ENCODE measurements around the gene VENTX.

Gene VENTX

DNA sequence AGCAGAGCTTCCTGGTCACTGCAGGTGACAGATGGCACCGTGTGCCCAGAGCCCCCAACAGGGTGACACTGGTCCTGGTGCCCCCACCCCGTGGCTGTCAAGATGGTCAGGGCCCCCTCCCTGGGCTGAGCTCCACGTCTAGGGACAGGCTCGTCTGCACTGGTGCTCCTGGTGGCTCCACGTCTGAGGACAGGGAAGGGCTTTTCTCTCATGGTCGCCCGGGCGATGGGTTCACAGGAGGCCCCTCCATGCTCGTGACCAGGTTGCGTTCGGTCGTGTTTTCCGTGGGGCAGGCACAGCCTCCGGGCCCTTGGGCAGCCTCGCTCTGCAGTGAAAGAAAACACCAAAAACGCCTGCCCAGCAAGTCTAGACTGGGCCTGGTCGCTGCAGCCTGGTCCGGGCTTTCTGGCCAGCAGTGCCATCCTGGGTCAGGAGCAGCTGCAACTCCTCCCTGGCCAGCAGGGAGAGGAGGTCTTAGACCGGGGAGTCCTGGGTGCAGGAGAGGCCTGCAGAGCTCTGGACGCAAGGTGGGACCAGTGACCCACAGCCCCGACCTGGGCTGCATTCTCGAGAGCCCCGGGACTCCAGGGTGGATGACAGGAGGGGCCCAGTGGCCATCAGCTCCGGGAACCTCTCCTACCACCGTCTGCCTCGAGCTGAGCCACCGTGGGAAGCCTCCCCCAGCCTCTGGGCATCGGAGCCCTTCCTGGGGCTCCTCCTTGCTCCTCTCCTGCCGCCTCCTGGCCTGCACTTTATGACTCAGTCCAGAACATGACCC is 35.5 kb upstream of the VENTX start:
- H3K9me3 ChIP-seq (ENCODE audit: control insufficient read depth, low read length), result no peaks in the 10 kb centered on the region
- 89% methylated on average over 29 of the region's 29 CpGs for WGBS, 2 experiments
- H3K4me1 ChIP-seq (ENCODE audit: control insufficient read depth, insufficient read depth, low read length), result peaks cover 11% of the 10 kb centered on the region
- no peaks in the 10 kb centered on the region for H3K36me3 ChIP-seq (ENCODE audit: control insufficient read depth, insufficient read depth, low read length)
- no peaks in the 10 kb centered on the region for H3K27me3 ChIP-seq (ENCODE audit: control insufficient read depth, insufficient read depth, low read length, poor library complexity, severe bottlenecking)
- H3K4me3 ChIP-seq (ENCODE audit: insufficient read depth, low read depth, low read length), result no peak overlapping the region
- H3K27ac ChIP-seq (ENCODE audit: insufficient read depth, low read depth, low read length, poor library complexity, severe bottlenecking), result no peak overlapping the region

DNA sequence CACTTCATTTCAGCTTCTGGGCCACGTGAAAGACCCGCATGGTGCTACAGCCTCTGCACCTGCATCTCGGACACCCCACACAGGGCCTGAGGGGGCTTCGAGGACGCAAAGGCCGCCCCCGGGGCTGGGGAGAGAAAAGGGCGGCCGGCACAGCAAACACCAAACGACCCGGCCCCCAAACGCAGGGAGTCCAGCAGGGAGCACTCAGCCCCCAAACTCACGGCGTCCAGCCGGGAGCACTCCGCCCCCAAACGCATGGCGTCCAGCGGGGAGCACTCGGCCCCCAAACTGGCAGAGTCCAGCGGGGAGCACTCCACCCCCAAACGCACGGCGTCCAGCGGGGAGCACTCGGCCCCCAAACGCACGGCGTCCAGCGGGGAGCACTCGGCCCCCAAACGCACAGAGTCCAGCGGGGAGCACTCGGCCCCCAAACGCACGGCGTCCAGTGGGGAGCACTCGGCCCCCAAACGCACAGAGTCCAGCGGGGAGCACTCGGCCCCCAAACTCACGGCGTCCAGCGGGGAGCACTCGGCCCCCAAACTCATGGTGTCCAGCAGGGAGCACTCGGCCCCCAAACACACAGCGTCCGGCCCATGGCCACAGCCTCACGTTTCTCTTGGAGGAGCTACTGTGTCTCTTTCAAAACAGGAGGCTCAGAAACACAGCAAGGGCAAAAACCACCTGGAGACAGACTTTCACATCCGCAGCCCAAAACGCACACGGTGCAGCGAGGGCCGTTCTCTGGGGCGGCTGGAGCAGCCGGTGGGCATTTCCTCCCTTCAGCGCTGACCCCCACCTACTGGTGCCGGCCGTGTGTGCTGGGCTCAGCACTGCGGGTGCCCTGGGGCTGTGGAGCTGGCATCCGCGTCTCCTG is 34.6 kb upstream of the VENTX start:
- Histone ChIP-seq H3K9me3 (ENCODE audit: control insufficient read depth, low read length) (no peaks in the 10 kb centered on the region), H3K27ac (ENCODE audit: insufficient read depth, low read depth, low read length, poor library complexity, severe bottlenecking) (no peak overlapping the region), H3K4me1 (ENCODE audit: control insufficient read depth, insufficient read depth, low read length) (peaks cover 11% of the 10 kb centered on the region), H3K36me3 (ENCODE audit: control insufficient read depth, insufficient read depth, low read length) (no peaks in the 10 kb centered on the region), H3K4me3 (ENCODE audit: insufficient read depth, low read depth, low read length) (no peak overlapping the region), H3K27me3 (ENCODE audit: control insufficient read depth, insufficient read depth, low read length, poor library complexity, severe bottlenecking) (no peaks in the 10 kb centered on the region)
- 92 to 93% methylated on average over 61 to 62 of the region's 62 CpGs for WGBS, 2 experiments

DNA sequence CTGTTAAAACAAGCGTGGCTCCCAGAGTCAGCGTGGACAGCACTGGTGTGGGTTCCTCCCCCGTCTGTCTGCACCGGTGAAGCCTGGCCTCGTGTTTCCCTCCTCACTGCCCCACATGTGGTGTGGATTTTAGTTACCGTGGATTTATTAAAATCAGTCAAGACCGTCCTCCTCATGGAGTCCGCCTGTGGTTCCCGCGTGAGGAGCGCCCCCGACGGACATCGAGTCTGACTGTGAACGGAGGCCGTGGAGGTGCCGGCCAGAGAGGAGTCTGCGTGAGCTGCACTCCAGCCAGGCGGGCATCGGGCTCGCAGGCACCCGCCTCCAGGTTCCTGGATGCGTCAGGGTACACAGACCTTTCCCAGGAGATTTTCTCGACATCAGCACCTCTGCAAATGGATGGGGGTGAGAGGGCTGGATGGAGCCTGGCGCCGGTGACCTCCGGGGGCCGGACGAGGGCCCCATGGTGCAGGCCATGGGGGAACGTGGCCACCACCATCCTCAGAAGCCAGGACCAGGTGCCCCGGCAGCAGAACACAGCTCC is 33.9 kb upstream of the VENTX start:
- Histone ChIP-seq H3K27me3 (ENCODE audit: control insufficient read depth, insufficient read depth, low read length, poor library complexity, severe bottlenecking) (no peaks in the 10 kb centered on the region), H3K4me1 (ENCODE audit: control insufficient read depth, insufficient read depth, low read length) (peaks cover 11% of the 10 kb centered on the region), H3K36me3 (ENCODE audit: control insufficient read depth, insufficient read depth, low read length) (no peaks in the 10 kb centered on the region), H3K4me3 (ENCODE audit: insufficient read depth, low read depth, low read length) (no peak overlapping the region), H3K9me3 (ENCODE audit: control insufficient read depth, low read length) (no peaks in the 10 kb centered on the region), H3K27ac (ENCODE audit: insufficient read depth, low read depth, low read length, poor library complexity, severe bottlenecking) (no peak overlapping the region)
- WGBS, 2 experiments, result 88 to 91% methylated on average over 31 of the region's 31 CpGs

DNA sequence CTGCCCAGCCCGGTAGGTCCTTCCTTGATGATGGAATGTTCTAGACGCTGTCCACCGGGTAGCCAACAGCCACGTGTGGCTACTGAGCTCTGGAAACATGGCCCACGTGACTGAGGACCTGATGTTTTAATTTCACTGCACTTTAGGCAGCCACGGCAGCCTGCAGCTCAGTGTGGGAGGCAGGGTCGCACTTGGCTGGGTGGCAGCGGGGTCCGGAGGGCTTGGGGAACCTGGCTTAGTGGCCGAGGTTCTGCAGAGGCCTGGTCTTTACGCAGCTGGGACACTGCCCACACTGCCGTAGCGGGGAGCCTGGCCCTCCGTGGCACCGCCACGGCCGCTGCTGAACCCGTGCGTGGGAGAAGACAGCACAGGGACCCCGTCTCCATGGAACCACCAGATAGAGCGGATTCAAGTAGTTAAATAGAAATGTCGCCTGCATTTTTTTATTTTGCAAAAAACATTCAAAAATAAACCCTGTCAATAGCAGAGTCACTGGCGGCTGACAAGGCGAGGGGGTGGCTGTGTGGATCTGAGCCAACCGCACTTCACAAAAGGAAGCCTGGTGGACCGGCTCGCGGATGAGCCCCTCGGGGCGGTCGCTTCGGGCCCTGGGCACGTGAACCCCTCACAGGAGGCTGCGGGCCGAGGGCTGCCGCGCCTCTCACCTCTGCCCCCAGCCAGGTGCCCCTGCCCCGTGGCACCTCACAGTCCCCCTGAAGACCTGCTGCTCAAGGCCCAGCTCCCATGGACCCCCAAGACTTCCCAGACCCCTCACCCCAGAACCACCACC is 33.2 kb upstream of the VENTX start:
- WGBS, 2 experiments, result 95 to 96% methylated on average over 38 of the region's 38 CpGs
- Histone ChIP-seq H3K4me1 (ENCODE audit: control insufficient read depth, insufficient read depth, low read length) (peaks cover 11% of the 10 kb centered on the region), H3K9me3 (ENCODE audit: control insufficient read depth, low read length) (no peaks in the 10 kb centered on the region), H3K27me3 (ENCODE audit: control insufficient read depth, insufficient read depth, low read length, poor library complexity, severe bottlenecking) (no peaks in the 10 kb centered on the region), H3K27ac (ENCODE audit: insufficient read depth, low read depth, low read length, poor library complexity, severe bottlenecking) (no peak overlapping the region), H3K4me3 (ENCODE audit: insufficient read depth, low read depth, low read length) (no peak overlapping the region), H3K36me3 (ENCODE audit: control insufficient read depth, insufficient read depth, low read length) (no peaks in the 10 kb centered on the region)

DNA sequence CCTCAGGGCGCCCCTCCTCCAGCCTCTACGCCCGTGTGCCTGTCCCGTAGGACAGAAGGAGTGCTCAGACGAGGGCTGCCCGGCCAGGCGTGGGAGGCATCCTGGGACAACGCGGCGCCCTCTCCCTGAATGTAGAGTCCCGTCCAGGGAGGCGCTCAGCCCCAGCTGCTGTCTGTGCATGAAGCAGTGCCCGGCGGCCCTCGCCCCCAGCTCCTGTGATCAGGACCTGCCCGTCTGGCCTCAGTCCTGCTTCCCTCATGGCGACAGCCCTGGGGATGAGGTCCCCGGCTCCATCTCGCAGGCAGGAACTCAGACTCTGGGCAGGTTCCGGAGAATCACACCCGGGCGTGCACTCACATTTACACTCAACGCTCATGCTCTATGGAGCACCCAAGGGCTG is 32.5 kb upstream of the VENTX start:
- H3K9me3 ChIP-seq (ENCODE audit: control insufficient read depth, low read length), result no peaks in the 10 kb centered on the region
- H3K36me3 ChIP-seq (ENCODE audit: control insufficient read depth, insufficient read depth, low read length), result no peaks in the 10 kb centered on the region
- WGBS, 2 experiments, result 85% methylated on average over 23 of the region's 23 CpGs
- H3K27ac ChIP-seq (ENCODE audit: insufficient read depth, low read depth, low read length, poor library complexity, severe bottlenecking), result no peak overlapping the region
- no peaks in the 10 kb centered on the region for H3K27me3 ChIP-seq (ENCODE audit: control insufficient read depth, insufficient read depth, low read length, poor library complexity, severe bottlenecking)
- H3K4me1 ChIP-seq (ENCODE audit: control insufficient read depth, insufficient read depth, low read length), result peaks cover 5% of the 10 kb centered on the region
- no peak overlapping the region for H3K4me3 ChIP-seq (ENCODE audit: insufficient read depth, low read depth, low read length)

DNA sequence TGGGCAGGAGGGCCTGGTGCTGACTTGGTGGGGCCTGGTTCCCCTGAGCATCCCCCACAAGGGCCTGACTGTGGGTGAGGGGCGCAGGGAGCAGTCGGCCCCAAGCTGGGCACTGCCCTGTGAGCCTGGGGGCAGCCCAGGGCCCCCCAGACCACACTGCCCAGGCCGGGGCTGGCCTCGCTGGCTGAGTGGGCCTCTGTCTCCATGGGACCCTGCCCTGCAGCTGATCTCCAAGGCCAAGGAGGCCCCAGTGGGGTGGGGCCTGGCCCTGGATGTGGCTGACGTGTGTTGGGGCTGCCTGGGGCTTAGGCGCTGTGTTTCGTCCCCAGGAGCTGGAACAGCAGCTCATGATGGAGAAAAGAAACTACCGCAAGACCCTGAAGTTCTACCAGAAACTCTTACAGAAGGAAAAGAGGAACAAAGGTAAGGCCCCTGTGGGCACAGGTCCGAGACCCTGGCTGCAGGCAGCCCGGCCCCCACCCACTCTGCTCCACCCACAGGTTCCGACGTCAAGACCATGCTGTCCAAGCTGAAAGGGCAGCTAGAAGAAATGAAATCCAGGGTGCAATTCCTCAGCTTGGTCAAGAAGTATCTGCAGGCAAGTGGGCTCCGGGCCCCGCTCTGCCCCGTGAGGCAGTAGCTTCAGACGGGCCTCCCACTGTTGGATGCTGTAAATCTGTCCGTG is 31.2 kb upstream of the VENTX start:
- Histone ChIP-seq H3K27ac (ENCODE audit: insufficient read depth, low read depth, low read length, poor library complexity, severe bottlenecking) (no peak overlapping the region), H3K4me1 (ENCODE audit: control insufficient read depth, insufficient read depth, low read length) (no peaks in the 10 kb centered on the region), H3K4me3 (ENCODE audit: insufficient read depth, low read depth, low read length) (no peak overlapping the region), H3K27me3 (ENCODE audit: control insufficient read depth, insufficient read depth, low read length, poor library complexity, severe bottlenecking) (no peaks in the 10 kb centered on the region), H3K36me3 (ENCODE audit: control insufficient read depth, insufficient read depth, low read length) (no peaks in the 10 kb centered on the region), H3K9me3 (ENCODE audit: control insufficient read depth, low read length) (no peaks in the 10 kb centered on the region)
- whole genome bisulfite sequencing, 2 experiments, result 90 to 92% methylated on average over 17 of the region's 17 CpGs

DNA sequence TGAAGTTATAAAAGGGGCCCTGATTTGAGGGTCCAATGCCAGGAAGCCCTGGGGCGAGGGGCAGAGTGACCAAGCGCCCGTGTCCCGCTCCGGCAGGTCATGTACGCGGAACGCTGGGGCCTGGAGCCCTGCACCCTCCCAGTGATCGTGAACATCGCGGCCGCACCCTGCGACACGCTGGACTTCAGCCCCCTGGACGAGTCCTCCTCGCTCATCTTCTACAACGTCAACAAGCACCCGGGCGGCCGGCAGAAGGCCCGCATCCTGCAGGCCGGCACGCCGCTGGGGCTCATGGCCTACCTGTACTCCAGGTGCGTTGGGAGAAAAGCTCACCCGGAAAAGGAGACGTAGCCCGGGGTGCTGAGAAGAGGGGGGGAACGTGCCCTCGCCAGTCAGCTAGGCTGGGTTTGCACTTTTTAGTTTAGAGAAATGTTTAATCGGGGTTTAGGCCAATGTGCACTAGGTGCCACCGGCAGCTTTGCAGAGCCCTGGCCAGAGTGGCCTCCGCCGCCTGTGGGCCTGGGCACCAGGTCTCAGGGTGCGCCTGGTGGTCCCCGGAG is 30.5 kb upstream of the VENTX start:
- Histone ChIP-seq H3K4me3 (ENCODE audit: insufficient read depth, low read depth, low read length) (no peak overlapping the region), H3K4me1 (ENCODE audit: control insufficient read depth, insufficient read depth, low read length) (no peaks in the 10 kb centered on the region), H3K36me3 (ENCODE audit: control insufficient read depth, insufficient read depth, low read length) (no peaks in the 10 kb centered on the region), H3K9me3 (ENCODE audit: control insufficient read depth, low read length) (no peaks in the 10 kb centered on the region), H3K27ac (ENCODE audit: insufficient read depth, low read depth, low read length, poor library complexity, severe bottlenecking) (no peak overlapping the region), H3K27me3 (ENCODE audit: control insufficient read depth, insufficient read depth, low read length, poor library complexity, severe bottlenecking) (no peaks in the 10 kb centered on the region)
- 95 to 96% methylated on average over 36 of the region's 36 CpGs for WGBS, 2 experiments

DNA sequence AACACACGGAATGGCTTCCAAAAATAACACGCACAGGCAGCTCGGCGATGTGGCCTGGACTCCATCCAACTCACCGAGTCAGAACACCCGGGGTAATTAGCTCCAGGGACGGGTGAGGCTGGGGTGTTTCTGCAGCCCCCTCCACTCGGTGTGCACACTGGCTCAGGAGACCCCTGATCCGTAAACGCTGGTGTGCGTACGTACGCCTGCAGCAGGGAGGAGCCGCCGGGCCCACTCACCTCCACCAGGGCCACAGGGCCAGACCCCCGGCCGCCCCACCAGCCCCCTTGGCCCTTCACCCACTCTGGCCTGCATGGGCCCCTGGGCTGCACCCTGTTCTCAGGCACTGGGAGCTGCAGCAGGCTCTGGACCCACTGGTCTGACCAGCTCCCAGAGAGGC is 30.0 kb upstream of the VENTX start:
- Histone ChIP-seq H3K27ac (ENCODE audit: insufficient read depth, low read depth, low read length, poor library complexity, severe bottlenecking) (no peak overlapping the region), H3K9me3 (ENCODE audit: control insufficient read depth, low read length) (no peaks in the 10 kb centered on the region), H3K27me3 (ENCODE audit: control insufficient read depth, insufficient read depth, low read length, poor library complexity, severe bottlenecking) (no peaks in the 10 kb centered on the region), H3K36me3 (ENCODE audit: control insufficient read depth, insufficient read depth, low read length) (no peaks in the 10 kb centered on the region), H3K4me1 (ENCODE audit: control insufficient read depth, insufficient read depth, low read length) (no peaks in the 10 kb centered on the region), H3K4me3 (ENCODE audit: insufficient read depth, low read depth, low read length) (no peak overlapping the region)
- 96% methylated on average over 17 of the region's 17 CpGs for WGBS, 2 experiments

DNA sequence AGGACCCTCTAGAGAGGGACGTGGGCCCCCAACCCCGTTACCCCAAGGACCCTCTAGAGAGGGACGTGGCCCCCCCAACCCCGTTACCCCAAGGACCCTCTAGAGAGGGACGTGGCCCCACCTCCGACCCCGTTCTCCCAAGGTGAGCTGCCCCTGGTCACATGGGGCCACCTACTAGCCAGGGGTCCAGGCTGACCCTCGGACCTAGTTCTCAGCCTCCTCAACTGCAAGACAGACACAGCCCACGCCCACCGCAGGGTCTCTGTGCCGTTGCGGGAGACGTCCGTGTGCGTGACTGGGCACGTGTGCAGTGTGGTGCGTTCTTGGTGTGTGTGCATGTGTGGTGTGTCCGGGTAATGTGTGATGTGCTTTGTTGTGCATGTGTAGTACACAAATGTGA is 29.2 kb upstream of the VENTX start:
- Histone ChIP-seq H3K27me3 (ENCODE audit: control insufficient read depth, insufficient read depth, low read length, poor library complexity, severe bottlenecking) (no peaks in the 10 kb centered on the region), H3K27ac (ENCODE audit: insufficient read depth, low read depth, low read length, poor library complexity, severe bottlenecking) (no peak overlapping the region), H3K4me1 (ENCODE audit: control insufficient read depth, insufficient read depth, low read length) (no peaks in the 10 kb centered on the region), H3K36me3 (ENCODE audit: control insufficient read depth, insufficient read depth, low read length) (no peaks in the 10 kb centered on the region), H3K9me3 (ENCODE audit: control insufficient read depth, low read length) (no peaks in the 10 kb centered on the region), H3K4me3 (ENCODE audit: insufficient read depth, low read depth, low read length) (no peak overlapping the region)
- WGBS, 2 experiments, result 92 to 93% methylated on average over 16 of the region's 18 CpGs

Data from ectodermal cell (in vitro differentiated cells).